Body of pancreas (tissue), 4 donors: Measurements from ENCODE around the gene ARSB. TPM values are rescaled to one million over a fixed set of nuclear protein-coding genes. Genes with fewer than 3 reads are reported as not detected.

ENCODE experiments used
- ATAC-seq: fragments of 150-250 bp; one replicate; pipeline ENCODE4 v1.9.1; 2016
- DNase-seq, 4 donors: peaks; one replicate each; pipeline ENCODE4 v3.0.0-alpha.2; 2019
- H3K27ac ChIP-seq, 4 donors: fragments of 200-600 bp; sonication (generic); 1 replicate in 3 of 4; 2 replicates in 1 of 4; pipeline versions ENCODE4 v1.5.1 to v1.6.1; 2016 to 2019; ENCODE audit warnings: mild to moderate bottlenecking in 1 of 4, mixed read lengths in 1 of 4, moderate library complexity in 1 of 4
- H3K27me3 ChIP-seq, 2 donors: fragments of 200-600 bp; sonication (generic); one replicate each; pipeline ENCODE4 v1.6.0; 2016; ENCODE audit warnings: mild to moderate bottlenecking in 1 of 2
- H3K36me3 ChIP-seq, 2 donors: fragments of 200-600 bp; sonication (generic); replicated peaks in 1 of 2; 2 replicates each; pipeline ENCODE4 v1.5.1; 2016; ENCODE audit warnings: low read depth in 2 of 2; ENCODE audit not compliant: insufficient read depth in 1 of 2
- H3K4me1 ChIP-seq: fragments of 200-600 bp; sonication (generic); one replicate; pipeline ENCODE4 v1.6.0; 2016
- H3K4me3 ChIP-seq, 2 donors: fragments of 200-600 bp; sonication (generic); 1 replicate in 1 of 2; 2 replicates in 1 of 2; pipeline ENCODE4 v1.5.1; 2016 to 2019
- H3K9me3 ChIP-seq, 3 donors: fragments of 200-600 bp; sonication (generic); 1 replicate in 2 of 3; 2 replicates in 1 of 3; pipeline ENCODE4 v1.5.1; 2016
- POLR2A ChIP-seq, 3 donors: fragments of 450-650 bp; IDR thresholded peaks; one replicate each; pipeline ENCODE4 v1.6.1; 2016; ENCODE audit warnings: antibody characterized with exemption in 3 of 3, mild to moderate bottlenecking in 2 of 3
- WGBS, 2 donors: methylation state at CpG; one replicate each; pipeline ENCODE4 v1.1.5; 2017; 5-methylcytosine and 5-hydroxymethylcytosine counted together
- intact Hi-C: fragments of 100-400 bp; cut with DNase I; formaldehyde crosslinking; loops from one replicate; pipeline ENCODE4 v1.15.1; 2023
- total RNA-seq, 2 donors: library from RNA; depleted of rRNA; stranded (reverse); fragments of >200 nt; gene quantifications; one replicate each; pipeline ENCODE4 v1.1.0, GENCODE V29; 2016
- TF ChIP-seq, protein P1 (sequence below), 7 experiments: fragments of 450-650 bp in 4 of 7; fragments of 200-600 bp in 3 of 7; sonication (generic) in 3 of 7; IDR thresholded peaks; one replicate each; pipeline ENCODE4 v1.5.1; 2016 to 2019; ENCODE audit warnings: antibody characterized with exemption in 7 of 7

ARSB gene
- total RNA-seq, 2 donors from 2014 or later: 9.9 to 12.2 TPM

- no peaks in the 10 kb centered on the region for H3K27me3 ChIP-seq
- intact Hi-C loops: no loop called here
- DNase-seq: no peak
- TF ChIP-seq, protein P1, sequence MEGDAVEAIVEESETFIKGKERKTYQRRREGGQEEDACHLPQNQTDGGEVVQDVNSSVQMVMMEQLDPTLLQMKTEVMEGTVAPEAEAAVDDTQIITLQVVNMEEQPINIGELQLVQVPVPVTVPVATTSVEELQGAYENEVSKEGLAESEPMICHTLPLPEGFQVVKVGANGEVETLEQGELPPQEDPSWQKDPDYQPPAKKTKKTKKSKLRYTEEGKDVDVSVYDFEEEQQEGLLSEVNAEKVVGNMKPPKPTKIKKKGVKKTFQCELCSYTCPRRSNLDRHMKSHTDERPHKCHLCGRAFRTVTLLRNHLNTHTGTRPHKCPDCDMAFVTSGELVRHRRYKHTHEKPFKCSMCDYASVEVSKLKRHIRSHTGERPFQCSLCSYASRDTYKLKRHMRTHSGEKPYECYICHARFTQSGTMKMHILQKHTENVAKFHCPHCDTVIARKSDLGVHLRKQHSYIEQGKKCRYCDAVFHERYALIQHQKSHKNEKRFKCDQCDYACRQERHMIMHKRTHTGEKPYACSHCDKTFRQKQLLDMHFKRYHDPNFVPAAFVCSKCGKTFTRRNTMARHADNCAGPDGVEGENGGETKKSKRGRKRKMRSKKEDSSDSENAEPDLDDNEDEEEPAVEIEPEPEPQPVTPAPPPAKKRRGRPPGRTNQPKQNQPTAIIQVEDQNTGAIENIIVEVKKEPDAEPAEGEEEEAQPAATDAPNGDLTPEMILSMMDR (IDR thresholded peaks at IDR 0.05): no peak
- TF ChIP-seq POLR2A (IDR thresholded peaks at IDR 0.05): no peak
- H3K4me1 ChIP-seq: no peaks in the 10 kb centered on the region
- ATAC-seq: no peak
- no peak overlapping the region for H3K4me3 ChIP-seq
- H3K9me3 ChIP-seq: no peaks in the 10 kb centered on the region
- H3K27ac ChIP-seq: no peak overlapping the region
- WGBS, 2 donors: 93 to 99% methylated on average over 4 of the region's 4 CpGs
- no peaks in the 10 kb centered on the region for H3K36me3 ChIP-seq
Measured at GRCh38 chr5:78779262-78779661, 205.8 kb downstream of the ARSB start.

DNA sequence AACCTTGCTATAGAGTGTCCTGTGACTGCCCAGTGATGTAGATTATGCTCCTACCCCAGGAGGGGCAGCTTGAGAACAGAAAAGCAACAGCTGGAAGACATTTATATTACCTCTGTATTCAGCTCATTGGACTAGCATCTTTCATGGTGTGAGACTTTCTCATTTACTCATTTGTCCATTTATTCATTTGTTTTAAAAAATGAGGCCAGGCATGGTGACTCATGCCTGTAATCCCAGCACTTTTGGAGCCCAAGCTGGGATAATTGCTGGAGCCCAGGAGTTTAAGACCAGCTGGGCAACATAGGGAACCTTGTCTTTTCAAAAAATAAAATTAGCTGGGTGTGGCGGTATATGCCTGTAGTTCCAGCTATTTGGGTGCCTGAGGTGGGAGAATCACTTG, 206.6 kb downstream of the ARSB start:
- Histone ChIP-seq H3K27me3 (no peaks in the 10 kb centered on the region), H3K27ac (no peak overlapping the region), H3K9me3 (no peaks in the 10 kb centered on the region), H3K4me3 (no peak overlapping the region), H3K36me3 (no peaks in the 10 kb centered on the region), H3K4me1 (no peaks in the 10 kb centered on the region)
- TF ChIP-seq, protein P1 (IDR thresholded peaks at IDR 0.05): no peak
- no peak for TF ChIP-seq POLR2A (IDR thresholded peaks at IDR 0.05)
- ATAC-seq (no peak), DNase-seq (no peak)
- intact Hi-C loops: no loop called here
- WGBS, 2 donors: 100% methylated on average over 1 of the region's 1 CpG

DNA sequence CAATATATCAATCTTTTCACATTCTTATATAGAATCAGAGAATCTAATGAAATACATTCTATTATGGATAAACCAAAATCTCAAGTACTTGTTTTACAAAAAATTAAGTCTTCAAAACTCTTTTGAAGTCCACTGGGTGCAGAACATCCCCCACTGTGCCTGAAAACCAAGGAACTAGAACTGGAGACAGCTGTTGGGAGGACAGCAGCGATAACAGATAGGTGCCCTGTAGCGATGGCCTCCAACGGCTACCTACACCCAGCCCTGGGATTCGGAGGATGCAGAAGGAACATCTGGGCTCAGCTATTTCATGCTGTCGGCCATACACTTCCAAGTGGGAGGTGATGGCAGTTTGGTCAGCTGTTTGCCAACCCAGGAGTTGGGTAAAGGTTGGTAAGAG, 207.2 kb downstream of the ARSB start:
- TF ChIP-seq, protein P1 (IDR thresholded peaks at IDR 0.05): no peak
- no peak for TF ChIP-seq POLR2A (IDR thresholded peaks at IDR 0.05)
- no peaks in the 10 kb centered on the region for H3K36me3 ChIP-seq
- WGBS, 2 donors: 94 to 96% methylated on average over 5 of the region's 5 CpGs
- ATAC-seq (no peak), DNase-seq (no peak)
- no peaks in the 10 kb centered on the region for H3K4me1 ChIP-seq
- H3K27ac ChIP-seq: no peak overlapping the region
- H3K27me3 ChIP-seq: no peaks in the 10 kb centered on the region
- intact Hi-C loops: no loop called here
- no peaks in the 10 kb centered on the region for H3K9me3 ChIP-seq
- no peak overlapping the region for H3K4me3 ChIP-seq

DNA sequence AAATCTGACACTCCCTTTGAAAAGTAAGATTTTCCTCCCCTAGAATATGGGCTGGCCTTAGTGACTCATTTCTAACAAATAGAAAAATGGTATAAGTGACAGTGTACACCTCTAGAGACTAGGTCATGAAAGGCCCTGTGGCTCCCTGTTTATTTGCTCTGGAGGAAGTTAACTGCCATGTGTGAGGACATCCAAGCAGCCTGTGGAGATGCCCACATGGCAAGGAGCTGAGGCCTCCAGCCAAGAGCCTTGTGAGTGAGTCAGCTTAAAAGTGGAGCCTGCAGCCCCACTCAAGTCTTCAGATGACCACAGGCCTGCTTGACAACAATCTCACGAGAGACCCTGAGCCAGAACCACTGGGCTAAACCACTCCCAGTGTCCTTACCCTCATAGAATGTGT, 208.5 kb downstream of the ARSB start:
- TF ChIP-seq, protein P1 (IDR thresholded peaks at IDR 0.05): no peak
- TF ChIP-seq POLR2A (IDR thresholded peaks at IDR 0.05): no peak
- H3K4me1 ChIP-seq: no peaks in the 10 kb centered on the region
- H3K27me3 ChIP-seq: no peaks in the 10 kb centered on the region
- H3K36me3 ChIP-seq: no peaks in the 10 kb centered on the region
- ATAC-seq (no peak), DNase-seq (no peak)
- H3K4me3 ChIP-seq: no peak overlapping the region
- WGBS, 2 donors: 100% methylated on average over 1 of the region's 1 CpG
- H3K9me3 ChIP-seq: no peaks in the 10 kb centered on the region
- H3K27ac ChIP-seq: no peak overlapping the region
- intact Hi-C loops: no loop called here

- Histone ChIP-seq H3K27me3 (no peaks in the 10 kb centered on the region), H3K36me3 (no peaks in the 10 kb centered on the region), H3K4me3 (no peak overlapping the region), H3K4me1 (no peaks in the 10 kb centered on the region), H3K27ac (no peak overlapping the region), H3K9me3 (no peaks in the 10 kb centered on the region)
- ATAC-seq (no peak), DNase-seq (no peak)
- no peak for TF ChIP-seq POLR2A (IDR thresholded peaks at IDR 0.05)
- TF ChIP-seq, protein P1 (IDR thresholded peaks at IDR 0.05): no peak
- 76 to 81% methylated on average over 8 of the region's 8 CpGs for WGBS, 2 donors
- intact Hi-C loops: no loop called here
Measured at GRCh38 chr5:78773655-78774054, 211.5 kb downstream of the ARSB start.
